GM23338 (cell line): ENCODE results near the gene ALOX12. TPM values are rescaled to one million over a fixed set of nuclear protein-coding genes. Genes with fewer than 3 reads are reported as not detected.

Experiments used
- ATAC-seq: fragments of 200-7000 bp; cut with Tn5 transposase; 3 replicates; pipeline ENCODE4 v1.9.1; 2020
- DNase-seq: peaks from one replicate; pipeline ENCODE4 v3.0.0-alpha.2; 2015; ENCODE audit warnings: low spot score
- H2AFZ ChIP-seq: fragments of 200-600 bp; sonication (generic); 2 replicates; pipeline ENCODE4 v1.8.0; 2016; ENCODE audit warnings: antibody characterized with exemption, mild to moderate bottlenecking, moderate library complexity
- H3F3A ChIP-seq: fragments of 200-600 bp; sonication (generic); replicated peaks from 2 replicates; pipeline ENCODE4 v1.8.0; 2017; ENCODE audit warnings: antibody characterized with exemption, mixed run types, low read depth
- H3K27ac ChIP-seq: fragments of 200-600 bp; sonication (generic); 2 replicates; pipeline ENCODE4 v1.6.1; 2016; ENCODE audit warnings: low read depth
- H3K27me3 ChIP-seq: fragments of 200-600 bp; sonication (generic); 2 replicates; pipeline ENCODE4 v1.8.0; 2016; ENCODE audit warnings: mild to moderate bottlenecking, mixed run types, moderate library complexity; ENCODE audit not compliant: insufficient read depth
- H3K36me3 ChIP-seq: fragments of 200-600 bp; sonication (generic); 2 replicates; pipeline ENCODE4 v1.8.0; 2016; ENCODE audit warnings: mild to moderate bottlenecking; ENCODE audit not compliant: insufficient read depth
- H3K4me1 ChIP-seq: fragments of 200-600 bp; sonication (generic); 2 replicates; pipeline ENCODE4 v1.8.0; 2016; ENCODE audit warnings: mild to moderate bottlenecking, moderate library complexity; ENCODE audit not compliant: insufficient read depth
- H3K4me2 ChIP-seq: fragments of 200-600 bp; sonication (generic); 2 replicates; pipeline ENCODE4 v1.7.1; 2017; ENCODE audit warnings: mixed run types
- H3K4me3 ChIP-seq: fragments of 200-600 bp; sonication (generic); 2 replicates; pipeline ENCODE4 v1.6.1; 2016; ENCODE audit warnings: mixed run types
- H3K79me2 ChIP-seq: fragments of 200-600 bp; sonication (generic); replicated peaks from 2 replicates; pipeline ENCODE4 v1.8.0; 2017; ENCODE audit warnings: mild to moderate bottlenecking; ENCODE audit not compliant: insufficient read depth
- H3K9me2 ChIP-seq: fragments of 200-600 bp; sonication (generic); 2 replicates; pipeline ENCODE4 v1.8.0; 2017; ENCODE audit not compliant: insufficient read depth
- H4K20me1 ChIP-seq: fragments of 200-600 bp; sonication (generic); replicated peaks from 2 replicates; pipeline ENCODE4 v1.8.0; 2017; ENCODE audit warnings: mild to moderate bottlenecking; ENCODE audit not compliant: insufficient read depth
- H3K27ac Mint-ChIP-seq: 2 replicates; pipeline ENCODE4 v1.8.0; 2020; ENCODE audit warnings: inconsistent platforms, mild to moderate bottlenecking, moderate library complexity, mixed read lengths
- H3K27me3 Mint-ChIP-seq: 3 replicates; pipeline ENCODE4 v1.8.0; 2022; ENCODE audit warnings: low read depth, mild to moderate bottlenecking, moderate library complexity, mixed read lengths, inconsistent platforms; ENCODE audit not compliant: insufficient read depth, poor library complexity
- H3K36me3 Mint-ChIP-seq: 3 replicates; pipeline ENCODE4 v1.8.0; 2021; ENCODE audit warnings: low read depth, mild to moderate bottlenecking, inconsistent platforms, moderate library complexity, mixed read lengths
- H3K4me1 Mint-ChIP-seq: 3 replicates; pipeline ENCODE4 v1.8.0; 2020; ENCODE audit warnings: mild to moderate bottlenecking, inconsistent platforms, mixed read lengths
- H3K4me3 Mint-ChIP-seq: 3 replicates; pipeline ENCODE4 v1.8.0; 2021; ENCODE audit warnings: moderate library complexity, mild to moderate bottlenecking, inconsistent platforms, mixed read lengths
- H3K9me3 Mint-ChIP-seq: 3 replicates; pipeline ENCODE4 v1.8.0; 2020; ENCODE audit warnings: moderate library complexity, mild to moderate bottlenecking, inconsistent platforms, mixed read lengths
- CREB1 ChIP-seq: fragments of 250-450 bp; sonication (Bioruptor Pico); IDR thresholded peaks from 2 replicates; pipeline ENCODE4 v1.5.0; 2020; ENCODE audit warnings: low read depth, mild to moderate bottlenecking, moderate library complexity
- EZH2 ChIP-seq: fragments of 200-600 bp; sonication (generic); IDR thresholded peaks from one replicate; pipeline ENCODE4 v1.8.0; 2017; ENCODE audit warnings: antibody characterized with exemption, mild to moderate bottlenecking, low read depth; ENCODE audit not compliant: unreplicated experiment
- EZH2phosphoT487 ChIP-seq: fragments of 200-600 bp; sonication (generic); IDR thresholded peaks from one replicate; pipeline ENCODE4 v1.8.1; 2018; ENCODE audit warnings: antibody characterized with exemption; ENCODE audit not compliant: unreplicated experiment
- JUNB ChIP-seq: IDR thresholded peaks from one replicate; pipeline ENCODE4 v1.6.1; 2016; ENCODE audit warnings: antibody characterized with exemption; ENCODE audit not compliant: unreplicated experiment
- STAT1 ChIP-seq: IDR thresholded peaks from one replicate; pipeline ENCODE4 v1.6.1; 2016; ENCODE audit warnings: antibody characterized with exemption; ENCODE audit not compliant: unreplicated experiment
- ZNF114 ChIP-seq: fragments of 250-450 bp; sonication (Bioruptor Pico); IDR thresholded peaks from 2 replicates; pipeline ENCODE4 v1.5.0; 2020; ENCODE audit warnings: mild to moderate bottlenecking, moderate library complexity
- ZNF331 ChIP-seq: fragments of 250-450 bp; sonication (Bioruptor Pico); IDR thresholded peaks from 2 replicates; pipeline ENCODE4 v1.5.0; 2020; ENCODE audit warnings: low read depth, mild to moderate bottlenecking, moderate library complexity
- polyA plus RNA-seq: library from polyadenylated mRNA; unstranded; fragments of >200 nt; fragmentation: Nextera tagmentation; extraction: Ambion mirVana; gene quantifications from 2 replicates; pipeline ENCODE4 v1.2.1, GENCODE V29; 2016
- total RNA-seq: library from RNA; depleted of rRNA; stranded (reverse); fragments of >200 nt; shearing (Covaris generic); gene quantifications from 2 replicates; pipeline ENCODE4 v1.2.3, GENCODE V29; 2014
- TF ChIP-seq, protein P1 (sequence below): IDR thresholded peaks from one replicate; pipeline ENCODE4 v1.6.1; 2018; ENCODE audit warnings: antibody characterized with exemption; ENCODE audit not compliant: unreplicated experiment
- TF ChIP-seq, protein P2 (sequence below): IDR thresholded peaks from 2 replicates; pipeline ENCODE4 v1.6.1; 2016; ENCODE audit warnings: antibody characterized with exemption

Gene ALOX12
- total and polyA plus RNA-seq, 2 experiments from 2014 or later: 1.2 to 1.8 TPM

DNA sequence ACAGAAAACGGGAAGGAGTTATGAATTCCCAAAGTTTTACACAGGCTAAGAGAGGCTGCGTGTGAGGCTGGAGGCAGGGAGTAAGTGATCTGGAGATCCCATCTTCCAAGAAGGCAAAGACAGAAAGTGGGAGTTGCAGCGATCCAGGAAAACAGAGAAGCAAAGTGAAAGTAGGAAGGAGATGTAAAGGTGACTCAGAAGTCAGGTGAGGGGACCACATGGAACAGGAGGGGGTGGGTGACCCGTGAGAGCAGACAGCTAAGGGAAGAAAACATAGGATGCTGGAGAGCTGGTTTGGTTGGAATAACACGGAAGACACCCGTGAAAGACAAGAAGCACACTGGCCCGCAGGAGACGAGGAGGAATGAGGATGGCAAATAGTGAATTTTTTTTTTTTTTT is 1.3 kb downstream of the ALOX12 start:
- H2AFZ ChIP-seq: no peak overlapping the region
- H3K4me1 Mint-ChIP-seq: peaks cover 4% of the 10 kb centered on the region
- TF ChIP-seq EZH2phosphoT487 (no peak), EZH2 (no peak), ZNF331 (CRISPR knock-in tag) (no peak), CREB1 (CRISPR knock-in tag) (no peak), ZNF114 (CRISPR knock-in tag) (no peak), JUNB (no peak), STAT1 (no peak)
- TF ChIP-seq, protein P1, sequence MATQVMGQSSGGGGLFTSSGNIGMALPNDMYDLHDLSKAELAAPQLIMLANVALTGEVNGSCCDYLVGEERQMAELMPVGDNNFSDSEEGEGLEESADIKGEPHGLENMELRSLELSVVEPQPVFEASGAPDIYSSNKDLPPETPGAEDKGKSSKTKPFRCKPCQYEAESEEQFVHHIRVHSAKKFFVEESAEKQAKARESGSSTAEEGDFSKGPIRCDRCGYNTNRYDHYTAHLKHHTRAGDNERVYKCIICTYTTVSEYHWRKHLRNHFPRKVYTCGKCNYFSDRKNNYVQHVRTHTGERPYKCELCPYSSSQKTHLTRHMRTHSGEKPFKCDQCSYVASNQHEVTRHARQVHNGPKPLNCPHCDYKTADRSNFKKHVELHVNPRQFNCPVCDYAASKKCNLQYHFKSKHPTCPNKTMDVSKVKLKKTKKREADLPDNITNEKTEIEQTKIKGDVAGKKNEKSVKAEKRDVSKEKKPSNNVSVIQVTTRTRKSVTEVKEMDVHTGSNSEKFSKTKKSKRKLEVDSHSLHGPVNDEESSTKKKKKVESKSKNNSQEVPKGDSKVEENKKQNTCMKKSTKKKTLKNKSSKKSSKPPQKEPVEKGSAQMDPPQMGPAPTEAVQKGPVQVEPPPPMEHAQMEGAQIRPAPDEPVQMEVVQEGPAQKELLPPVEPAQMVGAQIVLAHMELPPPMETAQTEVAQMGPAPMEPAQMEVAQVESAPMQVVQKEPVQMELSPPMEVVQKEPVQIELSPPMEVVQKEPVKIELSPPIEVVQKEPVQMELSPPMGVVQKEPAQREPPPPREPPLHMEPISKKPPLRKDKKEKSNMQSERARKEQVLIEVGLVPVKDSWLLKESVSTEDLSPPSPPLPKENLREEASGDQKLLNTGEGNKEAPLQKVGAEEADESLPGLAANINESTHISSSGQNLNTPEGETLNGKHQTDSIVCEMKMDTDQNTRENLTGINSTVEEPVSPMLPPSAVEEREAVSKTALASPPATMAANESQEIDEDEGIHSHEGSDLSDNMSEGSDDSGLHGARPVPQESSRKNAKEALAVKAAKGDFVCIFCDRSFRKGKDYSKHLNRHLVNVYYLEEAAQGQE: no peak
- DNase-seq (no peak), ATAC-seq (no peak)
- peaks cover 62% of the 10 kb centered on the region for H3K27me3 ChIP-seq
- H4K20me1 ChIP-seq: peaks cover 3% of the 10 kb centered on the region; the same call in 1 of the 2 replicates
- H3K79me2 ChIP-seq: no peaks in the 10 kb centered on the region
- H3K27me3 Mint-ChIP-seq: peaks cover 32% of the 10 kb centered on the region
- peak overlapping the region; percentile 78 for H3K4me3 ChIP-seq
- peak overlapping the region; percentile 96 for H3K4me2 ChIP-seq
- H3F3A ChIP-seq: no peaks in the 10 kb centered on the region
- no peak overlapping the region for H3K27ac ChIP-seq
- no peaks in the 10 kb centered on the region for H3K36me3 ChIP-seq
- H3K27ac Mint-ChIP-seq: no peak overlapping the region
- peaks cover 16% of the 10 kb centered on the region for H3K36me3 Mint-ChIP-seq
- no peaks in the 10 kb centered on the region; the same call in 1 of the 2 replicates for H3K4me1 ChIP-seq
- peak overlapping the region; percentile 84; the same call in 1 of the 3 replicates for H3K4me3 Mint-ChIP-seq
- H3K9me2 ChIP-seq: no peaks in the 10 kb centered on the region
- no peaks in the 10 kb centered on the region for H3K9me3 Mint-ChIP-seq

DNA sequence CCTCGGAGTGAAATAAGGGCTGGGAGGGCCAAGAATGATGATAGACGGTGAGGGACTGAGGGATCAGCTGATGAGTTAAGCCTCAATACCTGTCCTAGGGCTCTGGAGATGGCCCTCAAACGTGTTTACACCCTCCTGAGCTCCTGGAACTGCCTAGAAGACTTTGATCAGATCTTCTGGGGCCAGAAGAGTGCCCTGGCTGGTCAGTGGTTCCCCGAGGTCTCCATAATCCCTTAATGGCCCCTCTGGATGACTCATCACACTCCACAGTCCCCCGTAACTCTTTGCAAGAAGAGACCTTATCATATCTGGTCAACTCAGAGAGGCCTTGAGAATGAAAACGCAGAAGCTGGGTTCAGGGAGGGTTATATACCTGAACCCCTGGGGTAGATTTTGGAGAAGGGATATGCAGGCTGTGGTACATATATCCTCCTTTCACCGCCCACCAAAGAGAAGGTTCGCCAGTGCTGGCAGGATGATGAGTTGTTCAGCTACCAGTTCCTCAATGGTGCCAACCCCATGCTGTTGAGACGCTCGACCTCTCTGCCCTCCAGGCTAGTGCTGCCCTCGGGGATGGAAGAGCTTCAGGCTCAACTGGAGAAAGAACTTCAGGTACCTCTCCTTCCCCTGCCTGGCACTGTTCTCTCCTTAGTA is 3.1 kb downstream of the ALOX12 start:
- Mint-ChIP-seq H3K36me3 (peaks cover 16% of the 10 kb centered on the region), H3K4me3 (no peak overlapping the region), H3K27ac (no peak overlapping the region), H3K9me3 (no peaks in the 10 kb centered on the region), H3K4me1 (peaks cover 4% of the 10 kb centered on the region), H3K27me3 (peaks cover 29% of the 10 kb centered on the region)
- no peak for DNase-seq
- H3K27me3 ChIP-seq: peaks cover 44% of the 10 kb centered on the region
- no peak overlapping the region for H3K27ac ChIP-seq
- H2AFZ ChIP-seq: no peak overlapping the region
- H3F3A ChIP-seq: no peaks in the 10 kb centered on the region
- peaks cover 9% of the 10 kb centered on the region; the same call in 1 of the 2 replicates for H4K20me1 ChIP-seq
- H3K36me3 ChIP-seq: no peaks in the 10 kb centered on the region
- ATAC-seq: no peak
- H3K9me2 ChIP-seq: no peaks in the 10 kb centered on the region
- H3K4me3 ChIP-seq: no peak overlapping the region
- no peaks in the 10 kb centered on the region; the same call in 1 of the 2 replicates for H3K4me1 ChIP-seq
- no peak overlapping the region for H3K4me2 ChIP-seq
- H3K79me2 ChIP-seq: no peaks in the 10 kb centered on the region
- TF ChIP-seq STAT1 (no peak), EZH2 (no peak)
- TF ChIP-seq, protein P1: no peak
- TF ChIP-seq, protein P2, sequence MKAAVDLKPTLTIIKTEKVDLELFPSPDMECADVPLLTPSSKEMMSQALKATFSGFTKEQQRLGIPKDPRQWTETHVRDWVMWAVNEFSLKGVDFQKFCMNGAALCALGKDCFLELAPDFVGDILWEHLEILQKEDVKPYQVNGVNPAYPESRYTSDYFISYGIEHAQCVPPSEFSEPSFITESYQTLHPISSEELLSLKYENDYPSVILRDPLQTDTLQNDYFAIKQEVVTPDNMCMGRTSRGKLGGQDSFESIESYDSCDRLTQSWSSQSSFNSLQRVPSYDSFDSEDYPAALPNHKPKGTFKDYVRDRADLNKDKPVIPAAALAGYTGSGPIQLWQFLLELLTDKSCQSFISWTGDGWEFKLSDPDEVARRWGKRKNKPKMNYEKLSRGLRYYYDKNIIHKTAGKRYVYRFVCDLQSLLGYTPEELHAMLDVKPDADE: no peak
